ENCODE data around the gene NYAP1.

Gene NYAP1

DNA sequence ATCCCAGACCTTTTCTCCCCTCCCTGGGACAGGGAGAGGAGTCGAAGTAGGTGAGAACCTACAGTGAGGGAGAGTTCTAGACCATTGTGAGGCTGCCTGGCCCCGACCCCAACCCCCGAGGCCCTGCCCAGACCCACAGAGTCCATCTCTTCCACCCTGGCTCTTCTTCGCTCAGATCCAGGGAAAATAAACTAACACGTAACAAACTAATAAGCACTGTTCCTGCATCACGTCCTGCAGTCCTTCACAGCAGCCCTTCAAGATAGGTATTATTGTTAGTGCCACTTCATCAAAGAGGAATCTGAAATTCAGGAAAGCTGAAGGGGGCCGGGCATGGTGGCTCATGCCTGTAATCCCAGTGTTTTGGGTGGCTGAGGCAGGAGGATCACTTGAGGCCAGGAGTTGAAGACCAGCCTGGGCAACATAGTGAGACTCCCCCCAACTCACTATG, 19.5 kb upstream of the NYAP1 start, which contains the start of gene SPACDR:
SPACDR (minus strand) TSS at position 51 of the 451 bp plus-strand sequence. CDS start 235 bp downstream, outside the sequence.
- DNase-seq: no peak

DNA sequence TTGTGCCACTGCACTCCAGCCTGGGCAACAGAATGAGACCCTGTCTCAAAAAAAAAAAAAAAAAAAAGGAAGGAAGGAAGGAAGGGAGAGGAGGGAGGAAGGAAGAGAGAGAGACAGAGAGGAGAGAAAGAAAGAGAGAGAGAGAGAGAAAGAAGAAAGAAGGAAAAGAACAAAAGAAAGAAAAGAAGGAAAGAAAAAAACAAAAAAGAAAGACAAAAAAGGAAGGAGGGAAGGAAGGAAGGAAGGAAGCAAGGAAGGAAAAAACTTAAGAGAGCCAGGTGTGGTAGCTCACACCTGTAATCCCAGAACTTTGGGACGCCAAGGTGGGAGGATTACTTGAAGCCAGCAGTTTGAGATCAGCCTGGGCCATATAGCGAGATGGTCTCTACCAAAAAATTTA, 18.9 kb upstream of the NYAP1 start:
- DNase-seq: no peak

- no peak for DNase-seq
Measured at GRCh38 chr7:100465299-100465698, 18.4 kb upstream of the NYAP1 start.

GRCh38 chr7:100465702-100466311, 17.9 kb upstream of the NYAP1 start:
- DNase-seq: no peak

- no peak for DNase-seq
Measured at GRCh38 chr7:100466653-100467605, 16.8 kb upstream of the NYAP1 start.

- no peak for DNase-seq
Measured at GRCh38 chr7:100467638-100468373, 15.9 kb upstream of the NYAP1 start.

GRCh38 chr7:100469227-100470044, 14.3 kb upstream of the NYAP1 start:
- peak; percentile 74 for DNase-seq

DNA sequence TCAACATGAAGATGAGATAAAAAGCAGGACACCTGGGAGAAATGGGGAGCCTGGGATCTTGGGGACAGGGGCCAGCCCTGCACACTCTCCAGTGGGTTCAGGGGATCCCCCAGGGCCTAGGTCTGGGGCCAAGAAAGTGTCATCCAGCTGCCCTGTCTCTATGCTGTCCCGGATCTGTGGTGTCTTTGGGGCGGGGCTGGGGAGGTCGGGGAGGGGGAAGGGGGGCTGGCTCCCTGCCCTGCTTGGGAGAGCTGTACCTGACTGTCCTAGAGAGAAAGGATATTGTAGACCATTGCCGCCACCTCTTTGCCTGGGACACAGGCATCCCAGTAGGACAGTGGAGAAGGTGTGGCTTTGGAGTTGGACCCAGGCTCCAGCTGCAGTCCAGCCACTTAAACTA, 12.7 kb upstream of the NYAP1 start:
- DNase-seq: no peak

- no peak for DNase-seq
Measured at GRCh38 chr7:100472121-100472851, 11.4 kb upstream of the NYAP1 start.

DNA sequence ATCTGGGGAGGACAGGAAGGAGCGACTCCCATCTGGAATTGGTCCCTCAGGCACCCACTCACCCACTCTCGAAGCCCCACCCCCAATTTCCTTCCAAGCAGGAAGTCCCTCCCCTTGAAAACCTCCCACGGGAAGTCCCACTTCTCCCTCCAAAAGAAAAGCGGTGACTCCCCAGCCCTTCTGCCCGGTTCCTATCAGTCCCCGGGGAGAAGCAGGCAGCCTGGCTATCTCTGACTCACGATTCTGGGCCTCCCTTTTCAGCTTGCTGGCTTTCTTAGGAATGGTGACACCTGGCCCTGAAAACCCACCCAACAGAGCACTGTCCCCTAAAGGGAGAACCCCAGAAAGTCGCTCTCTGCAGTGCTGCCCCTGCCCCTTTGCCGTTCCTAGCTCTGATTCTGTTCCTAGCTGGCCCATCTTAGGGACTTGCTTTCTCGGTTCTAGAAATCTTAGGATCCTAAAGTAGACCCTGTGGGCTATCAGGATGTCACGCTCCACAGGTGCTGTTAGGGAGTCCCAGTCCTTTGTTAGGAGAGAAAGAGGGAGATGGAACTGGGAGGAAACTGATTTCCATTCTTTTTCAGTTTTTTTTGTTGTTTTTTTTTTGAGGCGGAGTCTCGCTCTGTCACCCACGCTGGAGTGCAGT, 10.8 kb upstream of the NYAP1 start:
- no peak for DNase-seq

DNA sequence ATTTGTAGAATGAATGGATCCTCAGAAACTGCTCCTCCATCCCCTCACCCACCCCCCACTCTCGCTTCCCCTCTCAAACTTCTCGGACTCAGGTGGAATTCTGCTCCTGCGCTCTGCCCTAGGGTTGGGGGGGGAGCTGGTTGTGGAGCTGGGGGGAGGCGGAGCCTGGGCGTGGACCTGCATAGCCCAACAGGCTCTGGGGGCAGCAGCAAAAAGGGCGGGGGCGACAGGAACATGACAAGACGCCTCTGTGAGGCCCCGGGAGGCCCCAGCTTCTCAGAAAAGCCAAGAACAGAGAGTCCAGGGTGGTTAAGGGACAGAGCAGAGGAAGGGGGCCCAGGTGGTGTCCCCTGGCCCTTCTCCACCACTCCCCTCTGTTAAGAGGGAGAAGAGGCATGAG, 8.2 kb upstream of the NYAP1 start:
- DNase-seq: no peak

DNA sequence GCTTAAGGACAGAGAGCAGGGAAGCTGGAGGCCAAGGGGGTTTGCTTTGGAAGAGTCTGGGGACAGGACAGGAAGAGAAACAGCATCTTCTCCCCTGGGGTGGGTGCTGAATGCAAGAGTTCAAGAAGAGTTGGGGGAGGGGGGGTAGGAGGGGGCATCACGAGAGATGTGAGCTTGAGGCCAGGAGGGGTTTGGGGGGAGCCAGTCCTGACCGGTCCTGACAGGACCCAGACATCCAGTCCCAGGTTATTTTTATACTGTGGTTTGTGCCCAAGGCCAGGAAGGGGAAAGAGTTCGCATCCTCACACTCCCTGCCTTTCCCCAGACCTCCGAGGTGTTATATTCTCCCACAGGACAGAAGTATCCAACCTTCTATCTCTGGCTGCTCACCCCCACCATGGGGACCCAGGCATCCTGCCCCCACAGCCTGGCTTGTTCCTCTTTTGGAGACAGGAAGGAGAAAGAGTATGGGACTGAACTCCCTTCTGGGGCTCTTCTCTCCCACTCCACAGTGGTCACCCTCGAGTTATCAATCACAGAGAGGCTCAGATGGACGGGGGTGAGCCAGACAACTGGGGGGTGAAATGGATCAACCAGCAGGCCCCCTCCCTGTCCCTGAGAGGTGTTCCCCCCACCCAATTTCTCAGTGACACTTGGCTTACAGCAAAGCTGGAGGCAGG, 7.5 kb upstream of the NYAP1 start:
- no peak for DNase-seq

GRCh38 chr7:100476903-100477870, 6.5 kb upstream of the NYAP1 start:
- DNase-seq: no peak

- no peak for DNase-seq
Measured at GRCh38 chr7:100477871-100478267, 5.9 kb upstream of the NYAP1 start.

DNA sequence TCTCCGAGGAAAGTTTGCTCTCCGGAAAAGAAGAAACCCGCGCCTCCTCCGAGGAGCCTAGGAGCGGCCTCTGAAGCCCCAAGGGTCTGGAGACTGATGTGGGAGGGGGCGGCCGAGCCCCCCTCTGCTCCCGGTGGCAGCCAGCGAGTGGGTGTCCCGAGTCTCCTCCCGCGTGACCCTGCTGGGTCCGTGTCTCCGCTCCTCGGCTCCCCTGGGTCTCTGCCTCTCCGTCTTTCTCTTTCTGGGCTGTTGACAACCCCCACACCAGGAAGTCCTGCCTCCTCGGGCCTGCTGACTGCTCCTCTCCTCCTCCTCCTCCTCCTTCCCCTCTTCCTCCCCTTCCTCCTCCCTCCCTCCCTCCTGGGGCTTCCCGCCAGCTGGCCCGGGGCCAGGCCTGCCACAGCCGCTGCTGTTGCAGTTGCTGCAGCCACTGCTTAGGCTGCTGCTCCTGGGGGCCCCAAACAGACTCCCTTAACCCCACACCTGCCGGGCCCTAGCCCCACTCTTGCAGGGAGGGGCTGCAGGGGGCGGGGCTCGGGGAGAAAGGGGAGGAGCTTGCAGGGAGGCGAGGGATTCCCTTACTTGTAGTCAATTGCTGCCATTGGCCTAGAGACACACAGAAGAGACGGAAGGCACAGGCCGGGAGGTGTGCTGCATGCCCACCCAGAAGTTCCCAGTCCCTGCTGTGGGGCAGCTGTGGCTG, 4.6 kb upstream of the NYAP1 start, which contains the start of gene TSC22D4:
TSC22D4 (minus strand) TSS at position 257 of the 703 bp plus-strand sequence. CDS start 1,176 bp downstream, outside the sequence.
- DNase-seq: peak; percentile 95

DNA sequence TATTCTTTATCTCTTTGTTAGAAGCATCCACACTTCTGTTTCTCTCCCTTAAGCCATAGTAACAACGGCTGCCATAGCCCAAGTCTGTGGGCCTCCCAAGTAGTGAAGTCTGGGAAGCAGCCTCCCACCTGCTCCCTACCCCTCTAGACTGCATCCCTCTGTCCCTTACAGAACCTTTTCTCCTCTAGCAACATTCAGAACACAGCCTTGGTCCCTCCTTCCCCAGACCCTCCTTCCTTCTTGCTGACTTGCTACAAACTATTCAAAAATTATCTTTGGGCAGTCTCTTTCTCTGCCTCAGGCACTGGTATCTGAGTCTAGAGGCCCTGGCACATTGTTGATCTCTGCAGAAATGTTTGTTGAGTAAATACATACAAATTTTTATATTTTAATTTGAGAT, 2.3 kb upstream of the NYAP1 start:
- no peak for DNase-seq

DNA sequence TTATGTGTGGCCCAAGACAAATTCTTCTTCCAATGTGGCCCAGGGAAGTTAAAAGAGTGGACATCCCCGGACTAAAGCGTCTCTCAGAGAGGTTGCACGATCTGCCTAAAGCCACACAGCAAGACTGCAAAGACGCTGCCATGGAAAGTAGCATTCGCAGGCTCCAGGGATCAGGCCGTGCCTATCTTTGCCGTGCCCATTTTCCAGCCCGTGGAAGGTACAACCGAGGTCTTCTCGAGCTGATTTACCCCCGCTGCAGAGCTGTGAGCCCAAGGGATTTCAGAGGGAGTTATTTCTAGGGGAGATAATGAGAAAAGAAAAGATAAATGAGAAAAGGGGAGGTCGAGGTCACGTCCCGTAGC, 1.0 kb upstream of the NYAP1 start:
- no peak for DNase-seq

DNA sequence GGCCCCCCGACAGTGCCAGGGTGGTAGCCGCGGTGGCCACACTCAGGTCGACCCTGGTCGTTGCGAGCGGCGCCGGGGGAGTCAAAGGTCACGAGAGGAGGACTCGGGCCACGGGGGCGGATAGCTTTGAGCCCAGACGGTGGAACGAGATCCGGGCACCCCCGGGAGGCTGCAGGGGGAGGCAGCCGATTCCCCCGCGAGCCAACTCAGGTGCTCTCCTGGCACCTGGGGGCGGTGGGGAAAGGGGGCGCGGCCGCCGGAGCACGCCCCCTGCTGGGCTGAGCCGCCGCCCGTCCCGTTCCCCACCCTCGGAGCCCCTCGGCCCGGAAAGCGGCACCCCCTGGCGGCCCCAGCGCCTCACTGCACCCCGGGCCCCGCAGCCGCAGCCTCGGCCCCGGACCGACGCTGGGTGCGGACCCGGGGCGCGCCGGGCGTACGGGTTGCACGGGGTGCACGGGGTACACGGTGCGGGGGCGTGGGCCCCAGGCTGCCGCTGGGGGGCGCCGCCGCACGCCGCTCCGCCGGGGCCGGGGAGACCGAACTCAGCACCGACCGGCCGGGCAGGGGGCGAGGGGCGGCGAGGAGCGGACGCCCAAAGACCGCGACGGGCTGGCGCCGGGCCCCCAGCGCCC, 521 bp upstream of the NYAP1 start:
- peak; percentile 80 for DNase-seq
